ENCODE data around the gene JAKMIP1. TPM values are rescaled to one million over a fixed set of nuclear protein-coding genes. Genes with fewer than 3 reads are reported as not detected.

The JAKMIP1 gene
- total RNA-seq, 1 donor from 2014 or later: not detected

DNA sequence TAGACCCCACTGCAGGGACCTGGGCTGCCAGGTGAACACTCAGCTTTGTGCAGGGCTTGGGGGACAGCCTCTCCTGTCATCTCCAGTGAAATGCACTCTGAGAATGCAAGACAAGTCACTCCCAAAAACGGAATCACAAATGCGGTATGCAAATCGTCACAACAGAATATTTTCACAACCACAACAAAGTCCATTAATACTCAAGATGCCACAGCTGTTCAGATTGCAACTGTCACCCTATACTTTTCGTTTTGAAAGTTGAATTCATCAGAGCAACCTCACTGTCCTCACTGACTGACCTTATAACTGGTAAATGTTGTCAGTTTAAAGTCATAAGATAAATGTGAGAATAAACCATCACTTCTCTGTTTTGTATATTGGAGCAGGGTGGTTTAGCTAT is 16.6 kb downstream of the JAKMIP1 start:
- peaks cover 5% of the 10 kb centered on the region for H3K36me3 Mint-ChIP-seq (ENCODE audit: low read depth, unreplicated experiment)
- DNase-seq (ENCODE audit: low spot score): no peak
- TF ChIP-seq, protein P1, sequence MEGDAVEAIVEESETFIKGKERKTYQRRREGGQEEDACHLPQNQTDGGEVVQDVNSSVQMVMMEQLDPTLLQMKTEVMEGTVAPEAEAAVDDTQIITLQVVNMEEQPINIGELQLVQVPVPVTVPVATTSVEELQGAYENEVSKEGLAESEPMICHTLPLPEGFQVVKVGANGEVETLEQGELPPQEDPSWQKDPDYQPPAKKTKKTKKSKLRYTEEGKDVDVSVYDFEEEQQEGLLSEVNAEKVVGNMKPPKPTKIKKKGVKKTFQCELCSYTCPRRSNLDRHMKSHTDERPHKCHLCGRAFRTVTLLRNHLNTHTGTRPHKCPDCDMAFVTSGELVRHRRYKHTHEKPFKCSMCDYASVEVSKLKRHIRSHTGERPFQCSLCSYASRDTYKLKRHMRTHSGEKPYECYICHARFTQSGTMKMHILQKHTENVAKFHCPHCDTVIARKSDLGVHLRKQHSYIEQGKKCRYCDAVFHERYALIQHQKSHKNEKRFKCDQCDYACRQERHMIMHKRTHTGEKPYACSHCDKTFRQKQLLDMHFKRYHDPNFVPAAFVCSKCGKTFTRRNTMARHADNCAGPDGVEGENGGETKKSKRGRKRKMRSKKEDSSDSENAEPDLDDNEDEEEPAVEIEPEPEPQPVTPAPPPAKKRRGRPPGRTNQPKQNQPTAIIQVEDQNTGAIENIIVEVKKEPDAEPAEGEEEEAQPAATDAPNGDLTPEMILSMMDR (IDR thresholded peaks at IDR 0.05; ENCODE audit: unreplicated experiment): no peak

DNA sequence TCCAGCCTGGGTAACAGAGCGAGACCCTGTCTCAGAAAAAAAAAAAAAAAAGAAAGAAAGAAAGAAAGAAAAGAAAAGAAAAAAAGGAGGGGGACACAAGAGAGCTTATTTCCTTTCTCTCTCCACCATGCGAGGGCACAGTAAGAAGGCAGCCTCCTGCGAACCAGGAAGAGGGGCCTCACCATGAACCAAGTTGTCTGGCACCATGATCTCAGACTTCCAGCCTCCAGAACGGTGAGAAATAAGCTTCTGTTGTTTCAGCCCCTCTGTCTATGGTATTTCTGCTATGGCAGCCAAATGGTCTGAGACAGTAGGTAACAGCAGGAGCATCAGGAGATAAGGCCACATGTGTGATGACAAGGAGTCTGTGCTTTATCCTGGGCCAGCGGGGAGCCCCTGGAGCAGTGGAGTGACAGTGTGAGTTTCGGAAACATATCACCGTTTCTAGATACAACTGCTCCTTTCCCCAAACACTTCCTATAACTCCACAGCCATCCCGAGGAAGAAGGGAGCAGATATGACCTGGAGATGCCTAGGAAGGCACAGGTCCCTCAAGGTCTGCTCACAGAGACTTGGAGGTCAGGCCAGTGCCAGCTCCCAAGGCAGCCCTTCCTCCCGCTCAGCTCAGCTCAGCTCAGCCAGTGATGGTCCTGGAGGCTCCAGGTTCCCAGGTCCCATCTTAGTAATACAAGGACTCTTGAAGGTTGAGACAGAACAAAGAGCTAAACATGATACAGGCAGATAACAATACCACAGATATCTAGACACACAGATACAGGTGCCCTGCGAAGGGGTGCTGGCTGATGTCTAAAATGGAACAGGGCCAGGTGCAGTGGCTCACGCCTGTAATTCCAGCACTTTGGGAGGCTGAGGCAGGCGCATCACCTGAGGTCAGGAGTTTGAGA is 17.7 kb downstream of the JAKMIP1 start:
- Mint-ChIP-seq H3K9me3 (ENCODE audit: unreplicated experiment) (peaks cover 5% of the 10 kb centered on the region), H3K27ac (ENCODE audit: unreplicated experiment) (no peak overlapping the region), H3K4me3 (ENCODE audit: unreplicated experiment) (no peak overlapping the region), H3K4me1 (ENCODE audit: unreplicated experiment) (no peaks in the 10 kb centered on the region), H3K36me3 (ENCODE audit: low read depth, unreplicated experiment) (peaks cover 5% of the 10 kb centered on the region), H3K27me3 (ENCODE audit: unreplicated experiment) (peaks cover 9% of the 10 kb centered on the region)
- no peak for DNase-seq (ENCODE audit: low spot score)
- TF ChIP-seq, protein P1 (IDR thresholded peaks at IDR 0.05; ENCODE audit: unreplicated experiment): no peak

More for the DNA sequence above, 16.6 kb downstream of the JAKMIP1 start:
- peaks cover 8% of the 10 kb centered on the region for H3K27me3 Mint-ChIP-seq (ENCODE audit: unreplicated experiment)
- peaks cover 5% of the 10 kb centered on the region for H3K9me3 Mint-ChIP-seq (ENCODE audit: unreplicated experiment)
- H3K27ac Mint-ChIP-seq (ENCODE audit: unreplicated experiment): no peak overlapping the region
- no peak overlapping the region for H3K4me3 Mint-ChIP-seq (ENCODE audit: unreplicated experiment)
- H3K4me1 Mint-ChIP-seq (ENCODE audit: unreplicated experiment): no peaks in the 10 kb centered on the region

DNA sequence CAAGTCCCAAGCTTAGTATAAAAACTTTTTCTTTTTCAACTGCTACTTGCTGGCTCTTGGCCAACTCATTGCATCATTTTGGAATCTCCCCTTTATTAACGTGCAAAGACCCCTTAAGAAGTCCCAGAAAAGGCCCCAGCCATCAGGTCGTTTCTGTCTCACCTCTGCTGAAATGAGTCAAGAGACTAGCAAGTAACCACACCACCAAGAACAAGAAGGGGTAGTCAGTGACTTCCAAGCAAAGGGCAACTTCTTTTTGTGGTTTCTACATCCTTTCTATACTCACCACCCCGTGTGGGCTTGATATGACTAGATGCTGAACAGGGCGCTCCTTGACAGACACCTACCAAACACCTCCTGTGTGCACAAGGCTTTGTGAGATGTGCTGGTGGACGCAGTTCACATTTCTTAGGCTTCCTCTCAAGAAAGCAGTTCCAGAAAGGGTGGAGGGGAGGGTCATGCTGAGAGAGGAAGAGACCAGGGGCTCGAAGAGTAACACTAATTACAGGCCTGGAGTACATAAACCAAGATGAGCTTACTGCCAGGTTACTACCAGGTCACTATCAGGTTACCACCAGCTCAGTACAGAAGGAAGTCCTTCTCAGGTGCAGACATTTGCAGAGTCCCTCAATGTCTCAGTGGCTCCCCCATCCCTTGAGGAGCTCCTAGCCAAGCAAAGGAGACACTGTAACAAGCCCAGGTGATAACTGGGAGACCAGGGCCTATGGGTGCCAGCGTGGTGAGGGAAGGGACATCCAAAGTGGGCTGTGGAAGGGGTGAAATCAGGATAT is 19.3 kb downstream of the JAKMIP1 start:
- H3K4me3 Mint-ChIP-seq (ENCODE audit: unreplicated experiment): no peak overlapping the region
- H3K36me3 Mint-ChIP-seq (ENCODE audit: low read depth, unreplicated experiment): peaks cover 4% of the 10 kb centered on the region
- no peak for DNase-seq (ENCODE audit: low spot score)
- TF ChIP-seq, protein P1 (IDR thresholded peaks at IDR 0.05; ENCODE audit: unreplicated experiment): no peak
- no peaks in the 10 kb centered on the region for H3K4me1 Mint-ChIP-seq (ENCODE audit: unreplicated experiment)
- H3K9me3 Mint-ChIP-seq (ENCODE audit: unreplicated experiment): peaks cover 4% of the 10 kb centered on the region
- no peak overlapping the region for H3K27ac Mint-ChIP-seq (ENCODE audit: unreplicated experiment)
- H3K27me3 Mint-ChIP-seq (ENCODE audit: unreplicated experiment): peaks cover 12% of the 10 kb centered on the region

DNA sequence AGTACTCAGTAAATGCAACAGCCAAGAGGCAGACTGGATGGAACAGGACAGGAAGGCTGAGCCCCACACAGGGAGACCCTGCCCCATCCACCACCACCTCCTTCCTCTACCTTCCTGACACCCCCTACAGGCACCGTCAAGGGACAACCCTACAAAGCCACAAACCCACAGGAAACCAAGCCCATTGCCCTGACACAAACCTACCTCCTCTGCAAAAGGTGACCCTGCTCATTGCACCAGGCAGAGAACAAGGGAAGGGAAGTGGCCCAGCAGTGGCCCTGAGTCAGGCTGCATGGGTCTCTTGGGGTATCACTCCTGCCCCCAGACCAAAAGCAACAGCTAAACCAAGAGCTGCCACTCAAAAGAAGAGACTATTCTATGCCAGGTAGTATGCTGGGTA is 21.0 kb downstream of the JAKMIP1 start:
- TF ChIP-seq, protein P1 (IDR thresholded peaks at IDR 0.05; ENCODE audit: unreplicated experiment): no peak
- H3K4me1 Mint-ChIP-seq (ENCODE audit: unreplicated experiment): no peaks in the 10 kb centered on the region
- no peak for DNase-seq (ENCODE audit: low spot score)
- no peaks in the 10 kb centered on the region for H3K36me3 Mint-ChIP-seq (ENCODE audit: low read depth, unreplicated experiment)
- peaks cover 10% of the 10 kb centered on the region for H3K27me3 Mint-ChIP-seq (ENCODE audit: unreplicated experiment)
- H3K9me3 Mint-ChIP-seq (ENCODE audit: unreplicated experiment): no peaks in the 10 kb centered on the region
- no peak overlapping the region for H3K4me3 Mint-ChIP-seq (ENCODE audit: unreplicated experiment)
- no peak overlapping the region for H3K27ac Mint-ChIP-seq (ENCODE audit: unreplicated experiment)
